SK-N-SH (cell line): Measurements from ENCODE around the gene HEXIM1. TPM values are rescaled to one million over a fixed set of nuclear protein-coding genes. Genes with fewer than 3 reads are reported as not detected.

ENCODE experiments used
- CTCF ChIA-PET: fragments of 300-600, 350-600 bp; formaldehyde crosslinking; extraction: SDS; loops from one replicate; lab custom pipeline; 2021; lab: Yijun Ruan, JAX
- POLR2A ChIA-PET: fragments of 350-600 bp; sonication (Branson Sonifier 250); formaldehyde crosslinking; extraction: SDS; loops from one replicate; lab custom pipeline; 2020; ENCODE audit warnings: antibody characterized with exemption, inconsistent platforms; lab: Yijun Ruan, JAX
- DNase-seq: peaks from one replicate; pipeline ENCODE4 v3.0.0; 2012
- H2AFZ ChIP-seq: fragments of 200-600 bp; sonication (generic); 2 replicates; pipeline ENCODE4 v1.8.1; 2016; ENCODE audit warnings: antibody characterized with exemption, mild to moderate bottlenecking, low read depth
- H3F3A ChIP-seq: fragments of 200-600 bp; sonication (generic); replicated peaks from 2 replicates; pipeline ENCODE3; 2016; ENCODE audit warnings: antibody characterized with exemption, mild to moderate bottlenecking; ENCODE audit not compliant: insufficient read depth
- H3K27ac ChIP-seq, 2 experiments: fragments of 200-500 bp in 1 of 2; fragments of 200-600 bp in 1 of 2; sonication (Bioruptor generic) in 1 of 2; sonication (generic), shearing (Covaris generic) in 1 of 2; 2 replicates each; pipeline versions ENCODE4 v1.5.1 to v1.6.1; 2014 to 2016; ENCODE audit warnings: low read depth in 2 of 2, inconsistent platforms in 1 of 2, low read length in 1 of 2, mild to moderate bottlenecking in 1 of 2, mixed read lengths in 1 of 2
- H3K27me3 ChIP-seq: fragments of 200-600 bp; sonication (generic), shearing (Covaris generic); 2 replicates; pipeline ENCODE4 v1.6.1; 2016; ENCODE audit warnings: mixed run types; ENCODE audit not compliant: insufficient read depth
- H3K36me3 ChIP-seq, 2 experiments: fragments of 200-500 bp in 1 of 2; fragments of 200-600 bp in 1 of 2; sonication (Bioruptor generic) in 1 of 2; sonication (generic) in 1 of 2; replicated peaks in 1 of 2; 2 replicates each; pipeline versions ENCODE3 to v1.5.1; 2014 to 2016; ENCODE audit warnings: low read length in 1 of 2, mild to moderate bottlenecking in 1 of 2; ENCODE audit not compliant: insufficient read depth in 2 of 2, control insufficient read depth in 1 of 2
- H3K4me1 ChIP-seq, 2 experiments: fragments of 200-500 bp in 1 of 2; fragments of 200-600 bp in 1 of 2; sonication (Bioruptor generic) in 1 of 2; sonication (generic), shearing (Covaris generic) in 1 of 2; 2 replicates each; pipeline versions ENCODE4 v1.5.1 to v1.6.1; 2014 to 2016; ENCODE audit warnings: low read depth in 1 of 2, low read length in 1 of 2, mixed run types in 1 of 2; ENCODE audit not compliant: insufficient read depth in 2 of 2, control insufficient read depth in 1 of 2
- H3K4me2 ChIP-seq: fragments of 200-600 bp; sonication (generic), shearing (Covaris generic); 2 replicates; pipeline ENCODE4 v1.6.1; 2017; ENCODE audit warnings: mixed run types
- H3K4me3 ChIP-seq, 2 experiments: fragments of 200-500 bp in 1 of 2; fragments of 200-600 bp in 1 of 2; sonication (Bioruptor generic) in 1 of 2; sonication (generic), shearing (Covaris generic) in 1 of 2; 2 replicates each; pipeline versions ENCODE4 v1.5.1 to v1.8.1; 2014 to 2016; ENCODE audit warnings: low read depth in 2 of 2, inconsistent platforms in 1 of 2, low read length in 1 of 2, mild to moderate bottlenecking in 1 of 2, mixed read lengths in 1 of 2, moderate library complexity in 1 of 2
- H3K79me2 ChIP-seq: fragments of 200-600 bp; sonication (generic); 2 replicates; pipeline ENCODE4 v1.8.1; 2017; ENCODE audit warnings: mild to moderate bottlenecking; ENCODE audit not compliant: insufficient read depth
- H3K9ac ChIP-seq: fragments of 200-600 bp; sonication (generic); 2 replicates; pipeline ENCODE4 v1.6.1; 2017; ENCODE audit warnings: mixed run types
- H3K9me2 ChIP-seq: fragments of 200-600 bp; sonication (generic); 2 replicates; pipeline ENCODE4 v1.6.1; 2017; ENCODE audit warnings: mixed run types
- H3K9me3 ChIP-seq: fragments of 200-600 bp; sonication (generic); 2 replicates; pipeline ENCODE4 v1.6.1; 2017; ENCODE audit warnings: mixed run types, mild to moderate bottlenecking, moderate library complexity
- H4K20me1 ChIP-seq: fragments of 200-600 bp; sonication (generic); 2 replicates; pipeline ENCODE4 v1.6.1; 2017; ENCODE audit warnings: mild to moderate bottlenecking, mixed run types; ENCODE audit not compliant: insufficient read depth
- EP300 ChIP-seq, 2 experiments: IDR thresholded peaks; 2 replicates each; pipeline versions ENCODE4 v1.4.0 to v1.6.1; 2012; ENCODE audit warnings: borderline replicate concordance in 1 of 2, low read depth in 1 of 2, low read length in 1 of 2
- EZH2phosphoT487 ChIP-seq: fragments of 200-600 bp; sonication (generic); IDR thresholded peaks from 2 replicates; pipeline ENCODE4 v1.6.1; 2017; ENCODE audit warnings: low read depth, mixed run types, mild to moderate bottlenecking, antibody characterized with exemption, moderate library complexity, borderline replicate concordance
- FOXM1 ChIP-seq: IDR thresholded peaks from 2 replicates; pipeline ENCODE4 v1.4.0; 2012; ENCODE audit warnings: low read depth, mild to moderate bottlenecking
- MXI1 ChIP-seq: IDR thresholded peaks from 2 replicates; pipeline ENCODE4 v1.6.1; 2012; ENCODE audit warnings: mild to moderate bottlenecking, low read depth, low read length, improper control_type of control experiment
- RFX5 ChIP-seq: IDR thresholded peaks from 2 replicates; pipeline ENCODE4 v1.6.1; 2012; ENCODE audit warnings: mild to moderate bottlenecking, improper control_type of control experiment, low read length
- RXRA ChIP-seq: IDR thresholded peaks from 2 replicates; pipeline ENCODE4 v1.4.0; 2012; ENCODE audit warnings: low read depth, mild to moderate bottlenecking, borderline replicate concordance
- SIN3A ChIP-seq: IDR thresholded peaks from 2 replicates; pipeline ENCODE4 v1.6.1; 2012; ENCODE audit warnings: low read depth, mild to moderate bottlenecking, low read length, moderate library complexity, borderline replicate concordance
- SMC3 ChIP-seq: IDR thresholded peaks from 2 replicates; pipeline ENCODE4 v1.6.1; 2012; ENCODE audit warnings: low read depth, low read length, improper control_type of control experiment
- TEAD4 ChIP-seq: IDR thresholded peaks from 2 replicates; pipeline ENCODE4 v1.4.0; 2012; ENCODE audit warnings: mild to moderate bottlenecking, borderline replicate concordance; ENCODE audit not compliant: insufficient read depth
- YY1 ChIP-seq: IDR thresholded peaks from 2 replicates; pipeline ENCODE4 v1.4.0; 2012; ENCODE audit warnings: low read depth, mild to moderate bottlenecking
- WGBS: methylation state at CpG from one replicate; pipeline ENCODE4 v1.1.6; 2017; ENCODE audit warnings: low lambda C conversion rate; 5-methylcytosine and 5-hydroxymethylcytosine counted together
- polyA plus RNA-seq, 3 experiments: library from polyadenylated mRNA; depleted of rRNA; stranded (reverse); fragments of >200 nt; gene quantifications; 2 replicates each; pipeline ENCODE4 v1.2.3, GENCODE V29; 2012
- TF ChIP-seq, protein P1 (sequence below): IDR thresholded peaks from 2 replicates; pipeline ENCODE4 v1.4.0; 2012; ENCODE audit warnings: low read depth, borderline replicate concordance
- TF ChIP-seq, protein P2 (sequence below): IDR thresholded peaks from 2 replicates; pipeline ENCODE4 v1.4.0; 2012; ENCODE audit warnings: low read depth, borderline replicate concordance
- TF ChIP-seq, protein P3 (sequence below): fragments of 150-350 bp; IDR thresholded peaks from 2 replicates; pipeline ENCODE4 v1.6.1; 2017; ENCODE audit warnings: antibody characterized with exemption, low read length, low read depth, borderline replicate concordance
- TF ChIP-seq, protein P4 (sequence below): fragments of 200-600 bp; sonication (generic); IDR thresholded peaks from 2 replicates; pipeline ENCODE4 v1.6.1; 2017; ENCODE audit warnings: antibody characterized with exemption, mild to moderate bottlenecking, moderate library complexity
- TF ChIP-seq, protein P5 (sequence below): IDR thresholded peaks from 2 replicates; pipeline ENCODE4 v1.6.1; 2012; ENCODE audit warnings: mild to moderate bottlenecking, low read depth, low read length, moderate library complexity

The HEXIM1 gene
- polyA plus RNA-seq, 1 of the 3 experiments (the other 2 are of a cell fraction) = 20.7 TPM

DNA sequence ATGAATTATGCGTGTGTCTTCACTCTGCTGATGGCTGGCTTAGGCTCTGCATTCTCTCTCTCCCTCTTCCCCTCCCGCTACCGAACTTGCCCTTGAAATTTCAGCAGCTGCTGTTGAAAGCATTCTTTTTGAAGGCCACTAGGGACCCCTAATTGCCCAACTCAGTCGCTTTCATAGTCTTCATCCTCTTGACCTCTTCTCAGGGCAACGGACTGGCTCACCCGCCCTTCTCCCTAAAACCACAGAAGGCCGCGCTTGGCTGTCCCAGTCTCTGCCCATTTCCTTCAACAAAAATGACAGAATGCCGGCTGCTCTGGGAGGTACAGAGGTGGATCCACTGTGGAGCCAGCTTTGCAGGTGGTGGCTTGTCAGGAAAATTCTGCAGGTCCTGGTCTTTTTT lies 52.4 kb downstream of the HEXIM1 start:
- peaks cover 5 to 8% of the 10 kb centered on the region in 2 experiments; a peak in 3 of 4 replicates for H3K4me1 ChIP-seq
- H3K4me3 ChIP-seq = no peak overlapping the region
- no peaks in the 10 kb centered on the region for H3F3A ChIP-seq
- no peak overlapping the region for H3K9ac ChIP-seq
- H3K27me3 ChIP-seq = no peaks in the 10 kb centered on the region
- no peaks in the 10 kb centered on the region for H3K9me2 ChIP-seq
- CTCF ChIA-PET = interaction anchor here (0.6 to 3.6 kb wide), 5 partner anchors 49 to 185 kb away, joined by 3 to 29 read pairs (median 4); partner anchors contain the start of gene ACBD4
- no peak overlapping the region for H3K27ac ChIP-seq
- H4K20me1 ChIP-seq = no peaks in the 10 kb centered on the region
- no peaks in the 10 kb centered on the region for H3K9me3 ChIP-seq
- POLR2A ChIA-PET = interaction anchor here (2.0 kb wide), 1 partner anchor 52 kb away, joined by 5 read pairs; the partner anchor contains the start of gene HEXIM1
- TF ChIP-seq, protein P1, sequence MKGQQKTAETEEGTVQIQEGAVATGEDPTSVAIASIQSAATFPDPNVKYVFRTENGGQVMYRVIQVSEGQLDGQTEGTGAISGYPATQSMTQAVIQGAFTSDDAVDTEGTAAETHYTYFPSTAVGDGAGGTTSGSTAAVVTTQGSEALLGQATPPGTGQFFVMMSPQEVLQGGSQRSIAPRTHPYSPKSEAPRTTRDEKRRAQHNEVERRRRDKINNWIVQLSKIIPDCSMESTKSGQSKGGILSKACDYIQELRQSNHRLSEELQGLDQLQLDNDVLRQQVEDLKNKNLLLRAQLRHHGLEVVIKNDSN = no peak
- TF ChIP-seq, protein P2, sequence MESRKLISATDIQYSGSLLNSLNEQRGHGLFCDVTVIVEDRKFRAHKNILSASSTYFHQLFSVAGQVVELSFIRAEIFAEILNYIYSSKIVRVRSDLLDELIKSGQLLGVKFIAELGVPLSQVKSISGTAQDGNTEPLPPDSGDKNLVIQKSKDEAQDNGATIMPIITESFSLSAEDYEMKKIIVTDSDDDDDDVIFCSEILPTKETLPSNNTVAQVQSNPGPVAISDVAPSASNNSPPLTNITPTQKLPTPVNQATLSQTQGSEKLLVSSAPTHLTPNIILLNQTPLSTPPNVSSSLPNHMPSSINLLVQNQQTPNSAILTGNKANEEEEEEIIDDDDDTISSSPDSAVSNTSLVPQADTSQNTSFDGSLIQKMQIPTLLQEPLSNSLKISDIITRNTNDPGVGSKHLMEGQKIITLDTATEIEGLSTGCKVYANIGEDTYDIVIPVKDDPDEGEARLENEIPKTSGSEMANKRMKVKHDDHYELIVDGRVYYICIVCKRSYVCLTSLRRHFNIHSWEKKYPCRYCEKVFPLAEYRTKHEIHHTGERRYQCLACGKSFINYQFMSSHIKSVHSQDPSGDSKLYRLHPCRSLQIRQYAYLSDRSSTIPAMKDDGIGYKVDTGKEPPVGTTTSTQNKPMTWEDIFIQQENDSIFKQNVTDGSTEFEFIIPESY = no peak
- TF ChIP-seq SIN3A (no peak), FOXM1 (no peak), MXI1 (no peak), EZH2phosphoT487 (no peak), EP300 (IDR thresholded peaks at IDR 0.05; ENCODE audit: borderline replicate concordance in 1 of 2, low read depth in 1 of 2, low read length in 1 of 2) (no peak), TEAD4 (no peak), RFX5 (no peak), YY1 (no peak), SMC3 (no peak), RXRA (no peak)
- TF ChIP-seq, protein P3, sequence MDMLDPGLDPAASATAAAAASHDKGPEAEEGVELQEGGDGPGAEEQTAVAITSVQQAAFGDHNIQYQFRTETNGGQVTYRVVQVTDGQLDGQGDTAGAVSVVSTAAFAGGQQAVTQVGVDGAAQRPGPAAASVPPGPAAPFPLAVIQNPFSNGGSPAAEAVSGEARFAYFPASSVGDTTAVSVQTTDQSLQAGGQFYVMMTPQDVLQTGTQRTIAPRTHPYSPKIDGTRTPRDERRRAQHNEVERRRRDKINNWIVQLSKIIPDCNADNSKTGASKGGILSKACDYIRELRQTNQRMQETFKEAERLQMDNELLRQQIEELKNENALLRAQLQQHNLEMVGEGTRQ = no peak
- TF ChIP-seq, protein P4, sequence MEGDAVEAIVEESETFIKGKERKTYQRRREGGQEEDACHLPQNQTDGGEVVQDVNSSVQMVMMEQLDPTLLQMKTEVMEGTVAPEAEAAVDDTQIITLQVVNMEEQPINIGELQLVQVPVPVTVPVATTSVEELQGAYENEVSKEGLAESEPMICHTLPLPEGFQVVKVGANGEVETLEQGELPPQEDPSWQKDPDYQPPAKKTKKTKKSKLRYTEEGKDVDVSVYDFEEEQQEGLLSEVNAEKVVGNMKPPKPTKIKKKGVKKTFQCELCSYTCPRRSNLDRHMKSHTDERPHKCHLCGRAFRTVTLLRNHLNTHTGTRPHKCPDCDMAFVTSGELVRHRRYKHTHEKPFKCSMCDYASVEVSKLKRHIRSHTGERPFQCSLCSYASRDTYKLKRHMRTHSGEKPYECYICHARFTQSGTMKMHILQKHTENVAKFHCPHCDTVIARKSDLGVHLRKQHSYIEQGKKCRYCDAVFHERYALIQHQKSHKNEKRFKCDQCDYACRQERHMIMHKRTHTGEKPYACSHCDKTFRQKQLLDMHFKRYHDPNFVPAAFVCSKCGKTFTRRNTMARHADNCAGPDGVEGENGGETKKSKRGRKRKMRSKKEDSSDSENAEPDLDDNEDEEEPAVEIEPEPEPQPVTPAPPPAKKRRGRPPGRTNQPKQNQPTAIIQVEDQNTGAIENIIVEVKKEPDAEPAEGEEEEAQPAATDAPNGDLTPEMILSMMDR = no peak
- TF ChIP-seq, protein P5, sequence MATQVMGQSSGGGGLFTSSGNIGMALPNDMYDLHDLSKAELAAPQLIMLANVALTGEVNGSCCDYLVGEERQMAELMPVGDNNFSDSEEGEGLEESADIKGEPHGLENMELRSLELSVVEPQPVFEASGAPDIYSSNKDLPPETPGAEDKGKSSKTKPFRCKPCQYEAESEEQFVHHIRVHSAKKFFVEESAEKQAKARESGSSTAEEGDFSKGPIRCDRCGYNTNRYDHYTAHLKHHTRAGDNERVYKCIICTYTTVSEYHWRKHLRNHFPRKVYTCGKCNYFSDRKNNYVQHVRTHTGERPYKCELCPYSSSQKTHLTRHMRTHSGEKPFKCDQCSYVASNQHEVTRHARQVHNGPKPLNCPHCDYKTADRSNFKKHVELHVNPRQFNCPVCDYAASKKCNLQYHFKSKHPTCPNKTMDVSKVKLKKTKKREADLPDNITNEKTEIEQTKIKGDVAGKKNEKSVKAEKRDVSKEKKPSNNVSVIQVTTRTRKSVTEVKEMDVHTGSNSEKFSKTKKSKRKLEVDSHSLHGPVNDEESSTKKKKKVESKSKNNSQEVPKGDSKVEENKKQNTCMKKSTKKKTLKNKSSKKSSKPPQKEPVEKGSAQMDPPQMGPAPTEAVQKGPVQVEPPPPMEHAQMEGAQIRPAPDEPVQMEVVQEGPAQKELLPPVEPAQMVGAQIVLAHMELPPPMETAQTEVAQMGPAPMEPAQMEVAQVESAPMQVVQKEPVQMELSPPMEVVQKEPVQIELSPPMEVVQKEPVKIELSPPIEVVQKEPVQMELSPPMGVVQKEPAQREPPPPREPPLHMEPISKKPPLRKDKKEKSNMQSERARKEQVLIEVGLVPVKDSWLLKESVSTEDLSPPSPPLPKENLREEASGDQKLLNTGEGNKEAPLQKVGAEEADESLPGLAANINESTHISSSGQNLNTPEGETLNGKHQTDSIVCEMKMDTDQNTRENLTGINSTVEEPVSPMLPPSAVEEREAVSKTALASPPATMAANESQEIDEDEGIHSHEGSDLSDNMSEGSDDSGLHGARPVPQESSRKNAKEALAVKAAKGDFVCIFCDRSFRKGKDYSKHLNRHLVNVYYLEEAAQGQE = no peak
- H3K4me2 ChIP-seq = no peak overlapping the region
- no peaks in the 10 kb centered on the region for H3K36me3 ChIP-seq
- no peak overlapping the region for H2AFZ ChIP-seq
- WGBS = 94% methylated on average over 9 of the region's 9 CpGs
- DNase-seq = no peak
- H3K79me2 ChIP-seq = no peaks in the 10 kb centered on the region
